Hippocampal formation (tissue), 2 donors: ENCODE results near the gene PHACTR3.

Experiments used
- DNase-seq, 2 donors: peaks; one replicate each; lab custom pipeline; 2025; lab: John Stamatoyannopoulos, UW

Gene PHACTR3

DNA sequence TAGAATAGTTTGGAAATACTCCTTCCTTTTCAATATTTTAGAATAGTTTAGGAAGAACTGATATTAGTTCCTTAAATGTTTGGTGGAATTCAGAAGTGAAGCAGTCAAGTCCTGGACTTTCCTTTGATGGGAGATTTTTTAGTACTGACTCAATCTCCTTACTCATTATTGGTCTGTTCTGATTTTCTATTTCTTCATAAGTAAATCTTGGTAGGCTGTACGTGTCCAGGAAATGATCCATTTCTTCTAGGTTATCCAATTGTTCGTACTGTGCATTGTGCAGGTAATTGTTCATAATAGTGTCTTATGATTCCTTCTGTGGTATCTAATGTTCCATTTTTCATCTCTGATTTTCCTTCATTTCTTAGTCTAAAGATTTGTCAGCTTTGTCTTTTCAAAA is 190.2 kb downstream of the PHACTR3 start:
- DNase-seq: no peak

DNA sequence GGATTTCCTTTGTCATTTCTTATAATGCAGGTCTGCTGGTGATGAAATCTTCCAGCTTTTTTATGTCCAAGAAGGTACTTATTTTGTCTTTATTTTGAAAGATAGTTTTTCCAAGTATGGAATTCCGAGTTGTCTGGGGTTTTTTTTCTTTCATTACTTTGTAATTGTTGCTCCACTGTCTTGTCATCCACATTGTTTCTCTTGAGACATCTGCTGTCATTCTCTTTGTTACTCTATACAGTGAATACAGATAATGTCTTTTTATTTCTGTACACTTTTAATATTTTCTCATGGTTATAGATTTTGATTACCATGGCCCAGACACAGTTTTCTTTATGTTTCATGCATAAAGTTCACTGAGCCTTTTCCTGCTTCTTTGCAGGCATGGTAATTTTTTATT is 196.0 kb downstream of the PHACTR3 start:
- no peak for DNase-seq

DNA sequence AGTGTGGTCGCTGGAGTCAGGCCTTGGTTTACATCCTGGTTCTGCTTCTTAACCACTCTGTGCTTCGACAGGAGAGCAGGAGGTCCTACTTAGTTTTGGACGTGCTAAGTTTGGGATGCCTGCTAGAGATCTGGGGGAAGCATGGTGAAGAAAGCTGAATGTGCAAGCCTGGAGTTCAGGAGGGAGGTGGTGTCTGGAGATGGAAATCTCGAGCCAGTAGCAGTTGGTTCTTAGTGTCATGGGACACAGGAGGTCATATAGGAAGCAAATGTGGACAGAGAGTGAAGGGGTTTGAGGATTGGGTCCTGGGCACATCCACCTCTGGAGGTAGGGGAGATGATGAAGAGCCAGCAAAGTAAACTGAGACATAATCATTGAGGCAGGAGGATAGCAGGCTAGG is 197.7 kb downstream of the PHACTR3 start:
- DNase-seq: no peak

DNA sequence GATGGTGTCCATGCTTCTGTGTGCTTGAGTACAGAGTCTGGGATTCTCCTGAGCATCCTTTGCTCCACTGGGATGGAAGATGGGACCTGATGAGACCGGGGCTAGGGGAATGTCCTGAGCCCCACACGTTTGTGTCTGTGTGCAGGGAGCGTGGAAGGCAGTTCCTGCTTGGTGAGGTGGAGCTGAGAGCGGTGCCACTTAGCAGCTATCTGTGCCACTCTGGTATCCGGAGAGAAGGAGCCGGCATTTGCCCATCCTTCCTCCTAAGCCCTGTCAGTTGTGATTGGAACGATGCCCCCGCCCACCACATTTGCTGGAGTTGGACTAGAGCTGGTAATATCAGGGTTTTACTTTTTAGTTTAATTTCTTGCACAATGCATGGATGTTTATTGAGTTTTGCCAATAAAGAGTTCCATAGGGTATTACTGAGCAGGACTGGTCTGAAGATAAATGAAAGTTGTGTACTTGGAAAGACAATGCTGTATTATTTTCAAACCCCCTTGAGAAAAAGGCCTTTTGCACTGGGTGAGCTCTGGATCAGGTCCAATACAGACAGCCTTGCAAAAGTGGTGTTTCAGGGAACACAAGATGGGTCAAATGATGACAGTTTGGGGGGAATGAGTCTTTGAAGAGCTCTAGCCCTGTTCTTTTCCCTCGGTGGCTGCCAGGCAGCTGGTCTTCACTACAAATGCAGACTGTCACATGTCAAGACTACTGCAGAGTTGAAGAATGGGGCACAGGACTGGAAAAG is 198.3 kb downstream of the PHACTR3 start:
- DNase-seq: peak; percentile 22

DNA sequence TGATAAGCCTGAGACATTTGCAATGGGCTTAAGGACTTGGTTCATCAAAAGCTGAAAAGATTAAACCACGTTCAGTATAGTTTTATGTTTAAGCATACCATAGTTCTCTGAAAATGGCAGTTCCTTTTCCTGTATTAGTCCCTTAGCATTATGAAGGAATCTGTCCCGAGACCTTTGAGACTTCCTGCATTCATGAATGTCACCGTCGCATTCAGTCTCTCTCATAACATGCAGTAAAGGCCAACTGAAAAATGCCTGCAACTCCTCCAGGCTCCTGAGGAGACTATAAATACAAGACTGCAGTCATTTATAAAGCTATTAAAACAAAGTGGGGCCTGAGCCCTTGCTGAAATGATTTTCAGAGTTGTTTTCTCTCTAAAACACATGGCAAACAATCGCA is 200.0 kb downstream of the PHACTR3 start:
- no peak for DNase-seq

DNA sequence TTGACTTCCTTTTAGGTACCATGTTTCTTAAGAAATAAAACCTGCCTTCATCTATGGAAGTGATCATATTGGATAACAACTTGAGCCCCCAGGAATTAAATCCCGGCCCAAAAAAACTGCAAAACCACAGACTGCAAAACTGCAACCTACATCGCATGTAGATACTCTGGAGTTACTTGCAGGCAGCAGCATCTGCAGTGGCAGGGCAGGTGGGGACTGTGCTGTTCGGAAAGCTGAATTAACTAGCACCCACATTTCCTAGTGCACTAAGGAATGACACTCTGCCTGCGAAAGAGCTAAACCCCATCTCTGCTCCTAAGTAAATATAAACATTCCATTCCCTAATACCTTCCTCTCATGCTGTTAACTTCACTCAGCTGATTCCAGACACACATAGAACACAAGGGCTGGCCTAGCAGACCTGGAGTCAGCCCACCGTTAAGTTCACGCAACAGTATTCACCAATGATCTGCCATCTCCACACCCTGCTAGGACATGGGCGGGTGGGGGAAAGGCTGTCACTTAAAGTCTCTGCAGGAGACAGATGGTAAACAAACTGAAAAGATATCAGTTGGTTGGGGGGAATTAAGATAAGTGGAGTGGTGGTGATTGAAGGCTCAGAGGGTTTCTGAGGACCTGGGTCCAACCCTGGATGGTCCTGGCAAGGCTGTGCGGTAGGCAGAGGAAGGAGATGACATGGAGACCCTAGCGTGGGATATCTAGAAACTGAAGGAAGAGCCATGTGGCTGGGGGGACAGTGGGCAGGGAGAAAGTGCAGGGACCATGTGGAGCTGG is 200.7 kb downstream of the PHACTR3 start:
- DNase-seq: no peak

DNA sequence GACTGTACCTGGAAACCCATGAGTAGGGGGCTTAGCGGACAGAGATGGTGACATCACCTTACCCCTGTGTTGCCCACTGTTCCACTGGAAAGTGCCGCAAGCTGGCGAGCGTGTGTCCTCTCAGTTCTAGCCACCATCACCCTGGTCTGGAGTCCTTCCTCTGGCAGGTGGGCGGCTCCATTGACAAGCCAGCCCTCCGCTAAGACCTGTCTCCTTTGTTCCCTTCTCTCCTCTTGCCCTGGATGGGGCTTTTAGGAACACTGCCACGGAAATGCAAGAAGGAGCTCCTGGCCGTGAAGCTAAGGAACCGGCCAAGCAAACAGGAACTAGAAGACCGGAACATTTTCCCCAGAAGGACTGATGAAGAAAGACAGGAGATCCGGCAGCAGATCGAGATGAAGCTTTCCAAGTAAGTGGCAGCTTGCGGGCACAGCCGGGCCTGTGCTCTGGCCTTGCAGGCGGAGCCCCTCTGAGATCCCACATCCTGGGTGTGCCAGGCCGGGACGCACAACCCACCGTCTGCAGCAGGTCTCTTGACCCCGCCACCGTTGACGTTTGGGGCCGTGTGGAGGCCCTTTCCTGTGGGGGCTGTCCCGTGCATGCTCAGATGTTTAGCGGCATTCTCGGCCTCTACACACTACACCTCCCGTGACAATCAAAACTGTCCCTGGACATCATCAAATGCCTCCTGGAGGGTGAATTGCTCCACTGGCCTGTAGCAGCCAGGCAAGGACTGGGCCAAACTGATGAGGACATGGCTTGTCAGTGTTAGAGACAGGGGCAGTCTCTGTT is 201.6 kb downstream of the PHACTR3 start:
- DNase-seq: no peak

DNA sequence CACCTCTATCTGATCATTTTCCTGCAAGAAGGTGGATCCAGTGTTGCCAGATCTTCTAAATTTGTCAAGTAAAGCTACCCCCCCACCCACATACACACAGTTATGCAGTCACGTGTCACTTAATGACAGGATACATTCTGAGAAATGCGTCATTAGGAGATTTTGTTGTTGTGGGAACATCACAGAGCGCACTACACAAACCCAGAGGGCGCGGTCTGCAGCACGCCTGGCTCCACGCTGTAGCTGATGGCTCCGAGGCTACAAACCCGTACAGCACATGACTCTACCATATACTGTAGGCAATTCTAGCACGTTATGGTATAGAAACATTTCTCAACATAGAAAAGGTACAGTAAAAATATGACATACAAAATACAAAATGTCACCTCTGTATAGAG is 202.2 kb downstream of the PHACTR3 start:
- DNase-seq: no peak

DNA sequence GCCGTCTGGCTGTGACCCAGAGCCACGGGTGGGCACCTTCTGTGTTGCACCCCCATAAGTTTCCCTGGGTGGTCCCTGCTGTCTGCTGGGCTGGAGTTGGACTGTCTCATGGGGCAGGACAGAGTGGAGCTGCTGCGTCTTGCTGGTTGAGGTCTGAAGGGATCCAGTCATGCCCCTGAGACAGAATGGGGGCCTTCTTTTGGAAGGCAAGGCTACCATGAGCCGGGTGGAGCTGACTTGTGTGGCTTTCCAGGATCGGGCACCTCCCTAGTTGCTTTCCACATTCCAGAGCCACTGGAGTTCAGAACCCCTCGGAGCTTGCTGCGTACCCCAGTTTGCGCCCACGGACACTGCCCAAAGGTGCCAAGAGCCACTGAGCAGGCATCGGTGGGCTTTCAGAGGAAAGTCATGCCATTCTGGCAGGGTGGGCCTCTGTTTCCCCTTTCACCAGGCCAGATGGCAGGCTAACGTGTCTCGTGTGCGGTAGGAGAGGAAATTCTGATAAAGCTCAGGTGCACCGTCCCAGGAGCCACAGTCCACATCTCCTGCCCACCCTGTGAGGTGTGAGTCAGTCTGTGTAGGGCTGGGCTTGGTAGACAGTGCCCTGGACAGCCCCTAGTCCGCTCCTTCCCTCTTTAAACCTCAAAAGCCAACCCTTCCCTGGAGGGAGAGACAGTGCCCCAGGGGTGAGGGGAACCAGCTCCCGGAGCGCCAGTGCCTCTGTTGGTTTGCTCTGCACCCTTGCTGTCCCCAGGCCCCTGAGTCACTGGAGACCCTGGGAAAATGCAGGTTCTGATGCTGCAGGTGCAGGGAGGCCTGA is 203.8 kb downstream of the PHACTR3 start:
- DNase-seq: no peak

DNA sequence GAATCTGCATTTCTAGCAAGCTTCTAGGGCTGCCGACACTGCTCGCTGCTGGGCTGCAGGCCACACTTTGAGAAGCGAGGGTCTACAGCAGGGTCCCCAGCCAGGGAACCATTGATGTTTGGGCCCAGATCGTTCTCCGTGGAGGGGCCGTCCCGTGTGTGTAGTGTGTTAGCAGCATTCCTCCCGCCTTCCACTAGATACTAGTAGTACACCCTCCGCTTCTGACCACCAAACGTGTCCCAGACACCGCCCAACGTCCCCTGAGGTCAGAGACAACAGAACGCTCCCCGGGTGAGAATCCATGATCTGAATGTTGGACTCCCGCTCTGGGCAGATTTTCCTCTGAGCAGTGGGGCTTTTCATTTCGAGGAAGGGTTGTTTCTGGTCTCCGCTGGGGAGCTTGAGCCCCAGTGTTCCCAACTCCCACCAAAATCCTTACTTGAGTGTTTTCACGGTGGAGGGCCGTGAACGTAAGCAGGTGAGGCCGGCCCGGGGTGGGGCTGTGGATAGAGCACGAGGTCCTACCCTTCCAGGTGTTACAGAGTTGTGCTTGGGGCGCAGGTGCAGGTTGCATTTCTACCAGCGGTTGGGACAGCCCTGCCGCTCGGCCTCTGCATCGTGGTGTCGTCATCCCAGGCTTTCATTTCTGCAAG is 204.5 kb downstream of the PHACTR3 start:
- no peak for DNase-seq

DNA sequence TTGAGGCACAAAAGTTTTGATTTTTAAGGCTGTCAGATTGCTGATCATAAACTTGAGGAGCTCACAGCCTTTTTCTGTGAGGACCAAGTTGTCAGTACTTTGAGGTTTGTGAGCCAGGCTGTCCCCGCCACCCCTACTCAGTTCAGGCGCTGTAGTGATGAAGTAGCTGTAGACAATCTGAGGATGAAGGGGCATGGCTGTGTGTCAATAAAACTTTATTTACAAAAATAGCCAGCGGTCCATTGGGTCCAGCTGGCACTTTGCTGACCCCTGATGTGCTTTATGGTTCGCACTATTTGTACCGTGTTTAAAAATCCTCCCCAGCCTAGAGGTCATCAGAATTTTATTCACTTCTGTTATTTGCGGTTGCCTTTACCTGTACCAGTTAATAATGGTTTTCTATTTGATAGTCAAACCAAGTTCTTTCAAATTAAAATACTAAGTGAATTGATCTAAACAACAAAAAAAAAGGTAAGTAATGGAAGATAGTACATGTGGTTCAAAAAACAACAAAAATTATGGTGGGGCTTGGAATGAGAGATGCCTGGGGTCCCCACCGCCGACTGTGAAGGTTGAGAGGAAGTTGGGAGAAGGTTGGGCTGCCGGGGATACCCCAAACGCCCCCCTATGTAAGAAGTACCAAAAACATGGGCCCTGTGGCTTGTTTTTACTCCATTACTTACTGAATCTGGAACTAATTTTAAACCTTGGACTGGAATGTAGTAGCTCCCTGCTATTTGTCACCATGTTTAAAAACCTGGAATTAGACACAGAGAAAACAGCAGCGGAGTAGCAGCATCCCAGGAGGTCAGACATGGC is 205.5 kb downstream of the PHACTR3 start:
- DNase-seq: no peak

DNA sequence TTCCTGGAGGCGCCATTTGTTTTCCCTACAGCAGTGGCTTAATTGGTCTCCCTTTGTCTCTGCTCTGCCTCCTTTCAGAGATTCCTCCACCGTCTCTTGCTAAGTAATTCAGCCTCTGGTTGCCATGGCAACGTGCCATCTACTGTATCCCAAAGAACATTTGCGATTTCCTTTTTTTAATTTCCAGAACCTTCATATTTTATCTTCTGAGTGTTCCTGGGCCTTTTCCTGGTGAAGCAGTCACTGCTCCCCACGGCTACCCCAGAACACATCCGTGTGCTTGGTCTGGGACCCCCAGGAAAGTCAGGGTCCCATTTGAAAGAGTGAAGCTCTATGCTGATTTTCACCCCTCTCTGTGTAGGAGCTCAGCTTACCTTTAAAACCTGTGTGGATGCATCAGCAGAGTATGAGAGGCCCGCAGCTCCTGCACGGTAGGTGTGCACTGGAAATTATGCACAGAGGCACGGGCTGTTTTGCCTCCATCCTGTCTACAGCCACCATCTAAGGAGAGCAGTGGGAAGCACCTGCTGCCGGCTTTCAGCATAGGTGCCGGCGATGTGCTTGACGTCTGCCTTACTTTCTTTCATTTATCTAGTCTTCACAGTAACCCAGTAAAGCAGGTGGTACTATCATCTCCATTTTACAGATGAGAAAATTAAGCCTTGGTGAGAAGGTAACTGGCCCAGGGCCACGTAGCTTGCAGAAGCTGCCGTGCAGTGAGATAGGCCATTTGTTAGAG is 206.3 kb downstream of the PHACTR3 start:
- DNase-seq: peak in 1 of 2 donors; percentile 8

DNA sequence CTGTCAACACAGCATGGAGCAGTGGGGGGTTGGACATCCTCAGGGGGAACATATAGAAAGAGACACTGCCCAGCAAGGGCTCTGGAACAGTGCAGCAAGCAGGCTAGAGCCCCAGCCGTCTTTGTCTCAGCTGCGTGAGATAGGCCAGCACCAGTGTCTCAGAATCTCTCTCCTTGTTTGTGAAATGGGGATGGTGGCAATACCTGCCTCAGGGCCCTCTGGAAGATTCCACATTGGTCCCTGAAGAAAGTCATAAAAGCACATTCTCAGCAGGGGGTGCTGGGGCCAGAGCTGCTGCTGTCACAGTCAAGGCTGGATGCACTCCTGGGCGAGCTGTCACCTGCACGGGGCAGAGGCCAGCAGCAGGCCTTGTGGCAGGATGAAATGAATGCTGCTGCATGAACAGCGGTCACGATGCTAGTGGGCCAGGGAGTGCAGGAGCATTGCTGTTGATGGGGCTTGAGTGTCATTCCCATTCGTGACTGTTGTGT is 207.4 kb downstream of the PHACTR3 start:
- DNase-seq: no peak

DNA sequence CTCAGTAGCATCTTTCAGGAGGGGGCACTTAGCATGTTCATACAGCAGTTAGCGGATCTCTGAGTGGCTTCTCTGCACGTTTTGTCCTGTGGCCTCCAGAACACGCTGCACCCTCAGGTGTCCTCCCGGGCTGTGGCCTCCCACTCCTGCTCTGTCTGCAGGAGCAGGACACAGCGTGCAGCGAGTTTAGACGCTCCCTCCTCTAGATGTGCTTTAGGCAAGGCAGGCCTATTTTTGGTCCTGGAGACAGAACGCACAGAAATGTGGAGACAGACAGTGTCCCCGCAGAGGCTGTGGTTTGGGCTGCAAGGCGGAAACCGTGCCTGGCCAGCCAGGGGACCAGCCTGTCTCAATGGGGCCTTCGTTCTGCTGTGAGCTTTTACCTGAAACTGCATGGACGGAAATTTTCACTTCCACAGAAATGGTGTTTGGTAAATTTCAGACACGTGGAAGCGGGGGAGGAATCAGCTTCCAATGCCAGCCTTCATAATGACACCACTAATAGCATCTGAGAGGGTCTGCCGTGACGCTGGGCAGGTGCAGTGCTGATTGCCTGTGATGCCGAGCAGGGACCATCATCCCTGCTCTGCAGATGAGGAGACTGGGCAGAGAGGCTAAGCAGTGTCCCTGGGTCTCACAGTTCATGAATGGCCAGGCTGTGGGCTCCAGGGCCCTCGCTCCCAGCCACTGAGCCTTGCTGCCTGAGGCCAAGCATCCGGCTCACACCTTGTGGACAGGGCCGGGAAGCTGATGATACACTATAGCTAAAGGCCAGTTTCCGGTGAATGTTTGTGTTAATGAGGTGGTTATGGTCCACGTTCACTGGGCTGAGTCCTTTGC is 208.2 kb downstream of the PHACTR3 start:
- no peak for DNase-seq

DNA sequence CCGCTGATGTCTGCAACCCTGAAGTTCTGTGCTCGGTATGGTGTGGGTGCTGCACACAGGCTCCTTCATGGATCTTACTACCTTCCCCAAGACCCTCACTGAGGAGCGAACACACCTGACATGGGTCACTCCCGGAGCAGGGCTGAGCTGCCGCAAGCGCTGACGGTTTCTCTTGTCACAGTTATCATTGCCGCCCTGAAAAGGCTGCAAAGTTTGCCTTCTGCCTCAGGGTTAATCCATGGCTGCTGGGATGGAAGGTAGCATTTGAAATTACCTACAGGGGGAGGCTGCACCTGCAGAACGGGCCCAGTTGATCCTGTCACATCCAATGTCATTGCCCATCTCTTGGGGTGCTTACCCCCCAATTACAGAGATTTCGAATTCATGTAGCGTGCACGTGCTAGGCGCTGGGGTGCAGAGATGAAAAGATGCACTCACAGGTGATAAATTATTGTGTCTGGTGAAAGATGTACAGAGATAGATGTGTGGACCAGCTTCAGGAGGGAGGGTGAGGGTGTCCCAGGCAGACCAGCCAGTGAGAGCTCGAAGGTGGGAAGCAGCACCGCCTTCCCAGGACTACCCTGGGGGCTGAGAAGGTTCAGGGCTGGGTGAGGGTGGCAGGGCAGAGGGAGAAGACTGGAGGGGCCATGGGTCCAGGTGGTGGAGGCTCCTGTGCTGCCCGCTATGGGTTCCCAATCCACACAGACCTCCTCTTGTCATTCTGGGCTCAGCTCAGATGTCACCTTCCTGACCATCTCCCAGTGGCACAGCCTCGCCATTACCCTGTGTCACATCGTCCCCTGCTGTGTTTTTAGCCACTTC is 209.0 kb downstream of the PHACTR3 start:
- no peak for DNase-seq

DNA sequence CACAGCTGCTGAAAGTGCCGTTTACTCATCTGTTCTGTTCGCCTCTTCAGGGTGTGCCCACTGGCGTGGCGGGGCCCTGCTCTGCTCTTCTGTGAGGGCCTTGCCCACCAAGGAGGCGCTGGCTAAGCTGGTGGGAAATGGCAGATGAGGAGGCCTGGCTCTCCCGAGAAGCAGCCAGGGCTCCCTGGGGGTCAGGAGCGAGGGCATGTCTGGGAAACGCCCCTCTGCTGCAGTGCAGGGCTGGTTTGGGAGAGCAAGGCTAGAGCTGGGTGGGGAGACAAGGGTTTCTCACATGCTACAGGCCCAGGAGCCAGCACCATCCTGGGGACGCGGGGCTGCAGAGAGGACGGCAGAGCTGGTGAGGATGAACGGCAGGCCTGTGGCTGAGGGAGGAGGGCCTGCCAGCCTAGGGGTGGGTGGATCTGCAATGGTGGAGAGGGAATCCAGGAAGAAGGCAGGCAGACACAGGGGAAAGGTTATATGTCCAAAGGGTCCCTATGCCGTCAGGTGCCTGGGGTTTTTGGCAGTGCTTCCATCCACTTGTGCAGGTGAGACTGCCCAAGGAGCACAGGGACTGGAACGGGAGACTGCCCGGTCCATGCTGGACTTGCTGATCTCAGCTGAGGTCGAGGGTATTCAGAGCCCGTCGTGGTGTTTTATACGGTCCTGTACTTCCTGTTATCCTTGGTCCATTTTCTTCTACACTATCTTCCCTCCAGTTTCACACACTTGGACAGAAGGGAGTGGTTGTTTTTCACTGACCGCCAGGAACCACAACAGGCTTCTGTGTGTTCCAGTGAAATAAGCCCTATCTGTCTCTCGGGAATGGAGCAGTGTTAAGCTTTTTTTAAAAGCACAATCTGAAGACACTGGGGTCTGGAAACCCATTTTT is 209.9 kb downstream of the PHACTR3 start:
- DNase-seq: no peak
